Heart left ventricle (tissue), 13 donors: ENCODE measurements around the gene NNAT.

Experiments used
- CTCF ChIP-seq, 12 donors: fragments of 200-600 bp; sonication (generic) in 4 of 12; IDR thresholded peaks; one replicate each; pipeline versions ENCODE4 v1.5.0 to v1.8.0; 2018 to 2022; ENCODE audit warnings: antibody characterized with exemption in 12 of 12, mild to moderate bottlenecking in 5 of 12
- POLR2A ChIP-seq, 2 donors: fragments of 450-650 bp; IDR thresholded peaks; one replicate each; pipeline ENCODE4 v1.6.1; 2017; ENCODE audit warnings: antibody characterized with exemption in 2 of 2, mild to moderate bottlenecking in 2 of 2, moderate library complexity in 2 of 2
- donor health status: ischemic (EF 13 %, LVEDD 7.1; RV severe dilation, severe dysfunction).
- donor health status: DM: no; HTN: yes; CAD: no.
- donor health status: DM: no; HTN: no; CAD: no.
- donor health status: ischemic (EF 25% LVEDD 6.9; RV normal size, moderate dysfunction).
- donor health status: ischemic (EF 25% LVEDD 5.7; RV mildly dilated, moderate dysfunction).
- donor health status: ischemic (EF 35%, LVEDD 5.7; RV mildly dilated, moderate dysfunction).
- donor health status: nonischemic (EF 11% LVEDD 7.7; RV severe dilation, severe dysfunction).
- donor health status: DM: yes; HTN: yes; CAD: no.
- donor health status: PGD.
- donor health status: ischemic (EF 29% LVEDD 5.4; RV normal size, mild dysfunction).
- donor health status: nonischemic (EF 23%, LVEDD 6.1; RV moderate dilation, normal function).

GRCh38 chr20:37530696-37531095 lies 9.6 kb downstream of the NNAT start:
- TF ChIP-seq CTCF (IDR thresholded peaks at IDR 0.05) (no peak), POLR2A (IDR thresholded peaks at IDR 0.05) (no peak)
